Hindlimb muscle (tissue), 1 donor: ENCODE measurements around the gene PHRF1. TPM values are rescaled to one million over a fixed set of nuclear protein-coding genes. Genes with fewer than 3 reads are reported as not detected.

Experiments used
- DNase-seq: peaks from one replicate; pipeline ENCODE4 v3.0.0-alpha.2; 2013
- polyA plus RNA-seq: library from polyadenylated mRNA; unstranded; fragments of 120-200 nt; gene quantifications from one replicate; pipeline ENCODE4 v1.2.1, GENCODE V29; 2013; ENCODE audit not compliant: insufficient read length

PHRF1 gene
- polyA plus RNA-seq, 1 donor: 21.3 TPM

DNA sequence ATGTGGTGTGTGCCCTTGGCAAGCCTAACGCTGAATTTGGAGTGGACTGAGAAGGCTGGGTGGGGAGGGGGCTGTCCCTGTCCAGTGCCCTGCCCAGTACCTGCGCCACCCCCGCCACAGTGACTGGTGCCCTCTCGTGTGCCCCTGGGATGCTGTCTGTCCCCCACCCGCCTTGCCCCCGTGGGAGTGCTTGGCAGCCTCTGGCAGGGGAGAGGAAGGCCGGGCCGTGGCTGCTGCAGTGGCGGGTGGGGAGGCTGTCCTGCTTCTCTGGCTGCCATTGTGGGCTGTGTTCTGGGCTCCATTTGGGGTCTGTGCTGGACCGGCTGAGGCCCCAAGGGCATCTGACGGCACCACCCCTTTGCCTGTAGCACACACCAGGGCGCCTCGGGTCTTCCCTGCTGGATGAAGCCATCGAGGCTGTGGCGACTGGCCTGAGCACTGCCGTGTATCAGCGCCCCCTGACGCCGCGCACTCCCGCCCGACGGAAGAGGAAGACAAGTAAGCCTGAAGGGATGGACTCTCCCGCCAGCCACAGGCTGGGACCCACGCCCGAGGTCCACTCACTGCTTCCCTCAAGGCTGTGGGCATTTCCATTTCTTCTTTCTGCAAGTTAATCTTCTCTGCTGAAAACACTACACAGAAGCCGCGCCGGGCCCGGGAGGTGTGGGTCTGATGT is 21.9 kb downstream of the PHRF1 start:
- DNase-seq: no peak

DNA sequence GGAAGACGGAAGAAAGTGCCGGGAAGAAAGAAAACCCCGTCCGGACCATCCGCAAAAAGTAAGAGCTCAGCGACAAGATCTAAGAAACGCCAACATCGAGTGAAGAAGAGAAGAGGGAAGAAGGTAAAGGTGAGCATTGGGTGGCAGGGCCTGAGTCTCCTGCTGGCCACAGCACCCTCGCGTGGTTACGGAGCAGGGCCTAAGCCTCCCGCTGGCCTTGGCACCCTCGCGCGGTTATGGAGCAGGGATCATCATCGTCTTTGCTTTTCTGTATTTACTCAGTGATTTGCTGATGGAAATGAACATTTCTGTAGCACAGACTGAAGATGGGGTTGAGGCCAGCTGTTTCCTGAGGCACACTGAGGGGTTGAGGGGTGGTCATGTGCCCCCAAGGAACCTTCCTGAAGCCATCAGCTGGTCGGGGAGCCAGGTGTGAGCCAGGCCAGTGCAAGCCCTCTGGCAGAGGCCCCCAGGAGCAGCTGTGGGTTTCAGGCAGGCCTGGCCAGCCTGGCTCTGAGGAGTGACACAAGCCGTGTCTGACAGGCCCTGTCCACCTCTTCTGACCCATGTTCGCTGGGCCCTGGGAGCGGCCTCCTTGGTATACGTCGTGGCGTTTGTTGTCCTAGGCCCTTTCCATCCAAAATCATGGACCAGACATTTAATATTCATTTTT is 25.4 kb downstream of the PHRF1 start:
- DNase-seq: no peak

DNA sequence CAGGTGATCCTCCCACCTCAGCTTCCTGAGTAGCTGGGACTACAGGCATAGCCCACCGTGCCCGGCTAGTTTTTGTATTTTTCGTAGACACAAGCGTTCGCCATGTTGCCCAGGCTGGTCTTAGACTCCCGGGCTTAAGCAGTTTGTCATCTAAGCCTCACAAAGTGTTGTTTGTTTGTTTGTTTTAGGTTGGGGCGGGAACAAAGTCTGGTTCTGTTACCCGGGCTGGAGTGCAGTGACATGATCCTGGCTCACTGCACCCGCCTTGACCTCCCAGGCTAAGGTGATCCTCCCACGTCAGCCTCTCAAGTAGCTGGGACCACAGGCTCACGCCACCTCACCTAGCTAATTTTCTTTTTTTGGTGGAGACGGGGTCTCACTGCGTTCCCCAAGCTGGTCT is 26.9 kb downstream of the PHRF1 start:
- no peak for DNase-seq

DNA sequence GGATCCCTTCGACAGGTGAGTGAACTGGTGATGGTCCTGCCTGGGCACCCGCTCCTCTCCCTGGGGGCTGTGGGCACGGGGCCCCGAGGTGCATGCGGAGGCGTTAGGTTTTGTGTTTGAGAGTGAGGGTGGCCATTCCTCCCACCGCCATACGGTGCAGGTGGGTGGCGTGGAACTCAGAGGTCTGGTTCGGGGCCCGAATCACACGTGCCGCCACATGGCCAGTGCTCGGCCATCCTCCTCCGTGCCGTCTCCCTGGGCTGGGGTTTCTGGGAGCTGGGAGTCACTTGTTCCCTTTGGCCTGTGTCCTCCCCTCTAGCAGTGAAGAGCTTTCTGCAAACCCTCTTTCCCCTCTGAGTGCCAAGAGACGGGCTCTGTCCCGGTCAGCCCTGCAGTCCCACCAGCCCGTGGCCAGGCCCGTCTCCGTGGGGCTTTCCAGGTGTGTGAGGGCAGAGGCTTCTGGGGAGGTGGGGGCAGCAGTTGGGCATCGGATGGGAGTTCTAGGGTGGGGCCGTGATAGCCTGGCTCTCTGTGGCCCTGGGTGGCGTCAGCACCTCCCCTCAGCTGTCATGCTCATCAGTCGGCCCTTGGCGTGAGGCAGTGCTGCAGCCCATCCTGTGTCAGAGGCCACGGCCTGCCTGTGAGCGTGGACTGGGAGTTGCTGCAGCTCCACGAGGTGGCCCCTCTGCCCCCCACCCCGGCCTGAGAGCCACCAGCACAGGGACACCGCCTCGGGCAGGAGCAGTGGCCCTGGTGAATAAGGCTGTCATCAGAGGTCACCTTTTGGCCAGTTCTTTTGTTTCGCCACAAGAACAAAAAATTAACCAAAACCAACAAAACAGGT is 29.2 kb downstream of the PHRF1 start:
- no peak for DNase-seq

DNA sequence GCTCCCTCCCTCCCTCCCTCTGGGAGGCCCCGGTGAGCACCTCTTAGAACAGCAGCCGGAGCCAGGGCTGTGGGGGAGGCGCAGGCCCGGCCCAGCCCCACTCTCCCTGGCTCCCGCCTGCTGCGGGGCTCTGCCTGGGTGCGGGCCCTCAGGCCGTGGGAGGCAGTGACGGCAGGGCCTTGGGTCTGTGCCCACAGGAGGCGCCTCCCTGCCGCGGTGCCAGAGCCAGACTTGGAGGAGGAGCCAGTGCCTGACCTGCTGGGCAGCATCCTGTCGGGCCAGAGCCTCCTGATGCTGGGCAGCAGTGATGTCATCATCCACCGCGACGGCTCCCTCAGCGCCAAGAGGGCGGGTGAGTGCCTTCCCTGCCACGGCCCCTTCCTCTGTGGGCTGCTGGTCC is 30.0 kb downstream of the PHRF1 start:
- no peak for DNase-seq

DNA sequence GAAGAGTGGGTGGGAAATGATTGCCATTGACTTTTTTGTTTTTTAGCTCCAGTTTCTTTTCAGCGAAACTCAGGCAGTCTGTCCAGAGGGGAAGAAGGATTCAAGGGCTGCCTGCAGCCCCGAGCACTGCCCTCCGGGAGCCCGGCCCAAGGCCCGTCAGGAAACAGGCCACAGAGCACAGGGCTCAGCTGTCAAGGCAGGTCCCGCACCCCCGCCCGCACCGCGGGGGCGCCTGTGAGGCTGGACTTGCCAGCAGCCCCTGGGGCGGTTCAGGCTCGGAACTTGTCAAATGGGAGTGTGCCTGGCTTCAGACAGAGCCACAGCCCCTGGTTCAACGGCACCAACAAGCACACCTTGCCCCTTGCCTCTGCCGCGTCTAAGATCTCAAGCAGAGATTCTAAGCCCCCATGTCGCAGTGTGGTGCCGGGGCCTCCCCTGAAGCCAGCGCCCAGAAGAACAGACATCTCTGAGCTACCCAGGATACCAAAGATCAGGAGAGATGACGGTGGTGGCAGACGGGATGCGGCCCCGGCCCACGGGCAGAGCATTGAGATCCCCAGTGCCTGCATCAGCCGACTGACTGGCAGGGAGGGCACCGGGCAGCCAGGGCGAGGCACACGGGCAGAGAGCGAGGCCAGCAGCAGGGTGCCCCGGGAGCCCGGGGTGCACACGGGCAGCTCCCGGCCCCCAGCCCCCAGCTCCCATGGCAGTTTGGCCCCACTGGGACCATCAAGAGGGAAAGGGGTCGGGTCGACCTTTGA is 30.9 kb downstream of the PHRF1 start:
- DNase-seq: no peak

DNA sequence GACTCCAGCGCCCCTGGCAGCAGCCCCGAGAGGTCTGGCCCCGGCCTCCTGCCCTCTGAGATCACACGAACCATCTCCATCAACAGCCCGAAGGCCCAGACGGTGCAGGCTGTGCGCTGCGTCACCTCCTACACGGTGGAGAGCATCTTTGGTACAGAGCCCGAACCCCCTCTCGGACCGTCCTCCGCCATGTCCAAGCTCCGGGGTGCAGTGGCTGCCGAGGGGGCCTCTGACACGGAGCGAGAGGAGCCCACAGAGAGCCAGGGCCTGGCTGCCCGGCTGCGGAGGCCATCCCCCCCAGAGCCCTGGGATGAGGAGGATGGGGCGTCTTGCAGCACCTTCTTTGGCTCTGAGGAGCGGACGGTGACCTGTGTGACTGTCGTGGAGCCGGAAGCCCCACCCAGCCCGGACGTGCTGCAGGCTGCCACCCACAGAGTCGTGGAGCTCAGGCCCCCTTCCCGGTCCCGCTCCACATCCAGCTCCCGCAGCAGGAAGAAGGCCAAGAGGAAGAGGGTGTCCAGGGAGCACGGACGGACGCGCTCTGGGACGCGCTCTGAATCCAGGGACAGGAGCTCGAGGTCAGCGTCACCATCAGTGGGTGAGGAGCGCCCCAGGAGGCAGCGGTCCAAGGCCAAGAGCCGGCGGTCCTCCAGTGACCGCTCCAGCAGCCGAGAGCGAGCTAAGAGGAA is 31.8 kb downstream of the PHRF1 start:
- DNase-seq: no peak

DNA sequence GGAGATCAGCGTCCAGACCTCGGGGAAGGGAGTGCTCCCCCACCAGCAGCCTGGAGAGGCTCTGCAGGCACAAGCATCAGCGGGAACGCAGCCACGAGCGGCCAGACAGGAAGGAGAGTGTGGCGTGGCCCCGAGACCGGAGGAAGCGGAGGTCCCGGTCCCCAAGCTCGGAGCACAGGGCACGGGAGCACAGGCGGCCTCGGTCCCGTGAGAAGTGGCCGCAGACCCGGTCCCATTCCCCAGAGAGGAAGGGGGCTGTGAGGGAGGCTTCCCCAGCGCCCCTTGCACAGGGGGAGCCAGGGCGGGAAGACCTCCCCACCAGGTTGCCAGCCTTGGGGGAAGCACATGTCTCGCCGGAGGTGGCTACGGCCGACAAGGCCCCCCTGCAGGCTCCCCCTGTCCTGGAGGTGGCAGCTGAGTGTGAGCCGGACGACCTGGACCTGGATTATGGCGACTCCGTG is 32.6 kb downstream of the PHRF1 start:
- DNase-seq: no peak

DNA sequence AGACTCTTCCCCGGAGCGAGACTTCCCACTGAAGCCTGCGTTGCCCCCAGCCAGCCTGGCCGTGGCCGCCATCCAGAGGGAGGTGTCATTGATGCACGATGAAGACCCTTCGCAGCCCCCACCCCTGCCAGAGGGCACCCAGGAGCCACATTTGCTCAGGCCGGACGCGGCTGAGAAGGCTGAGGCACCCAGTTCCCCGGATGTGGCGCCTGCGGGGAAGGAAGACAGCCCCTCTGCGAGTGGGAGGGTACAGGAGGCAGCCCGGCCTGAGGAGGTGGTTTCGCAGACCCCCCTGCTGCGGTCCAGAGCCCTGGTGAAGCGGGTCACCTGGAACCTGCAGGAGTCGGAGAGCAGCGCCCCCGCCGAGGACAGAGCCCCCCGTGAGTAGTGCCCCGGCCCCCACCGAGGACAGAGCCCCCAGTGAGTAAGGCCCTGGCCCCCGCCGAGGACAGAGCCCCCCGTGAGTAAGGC is 33.1 kb downstream of the PHRF1 start:
- no peak for DNase-seq

DNA sequence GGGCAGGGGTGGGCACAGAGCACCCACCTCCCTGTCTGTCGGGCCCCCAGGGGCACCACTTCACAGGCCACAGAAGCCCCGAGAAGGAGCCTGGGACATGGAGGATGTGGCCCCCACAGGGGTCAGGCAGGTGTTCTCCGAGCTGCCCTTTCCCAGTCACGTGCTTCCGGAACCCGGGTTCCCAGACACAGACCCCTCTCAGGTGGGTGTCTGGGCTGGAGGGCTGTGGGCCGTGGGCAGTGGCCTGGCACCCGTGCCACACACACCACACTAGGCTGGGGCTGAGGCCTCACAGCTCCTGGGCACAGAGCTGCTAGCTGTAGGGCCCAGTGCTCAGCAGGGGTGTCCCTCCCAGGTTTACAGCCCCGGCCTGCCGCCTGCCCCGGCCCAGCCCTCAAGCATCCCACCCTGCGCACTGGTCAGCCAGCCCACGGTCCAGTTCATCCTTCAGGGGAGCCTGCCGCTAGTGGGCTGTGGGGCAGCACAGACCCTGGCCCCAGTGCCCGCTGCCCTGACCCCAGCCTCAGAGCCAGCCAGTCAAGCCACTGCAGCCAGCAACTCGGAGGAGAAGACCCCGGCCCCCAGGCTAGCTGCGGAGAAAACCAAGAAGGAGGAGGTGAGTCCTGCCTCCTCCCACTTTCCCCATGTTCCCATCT is 34.0 kb downstream of the PHRF1 start:
- DNase-seq: no peak

DNA sequence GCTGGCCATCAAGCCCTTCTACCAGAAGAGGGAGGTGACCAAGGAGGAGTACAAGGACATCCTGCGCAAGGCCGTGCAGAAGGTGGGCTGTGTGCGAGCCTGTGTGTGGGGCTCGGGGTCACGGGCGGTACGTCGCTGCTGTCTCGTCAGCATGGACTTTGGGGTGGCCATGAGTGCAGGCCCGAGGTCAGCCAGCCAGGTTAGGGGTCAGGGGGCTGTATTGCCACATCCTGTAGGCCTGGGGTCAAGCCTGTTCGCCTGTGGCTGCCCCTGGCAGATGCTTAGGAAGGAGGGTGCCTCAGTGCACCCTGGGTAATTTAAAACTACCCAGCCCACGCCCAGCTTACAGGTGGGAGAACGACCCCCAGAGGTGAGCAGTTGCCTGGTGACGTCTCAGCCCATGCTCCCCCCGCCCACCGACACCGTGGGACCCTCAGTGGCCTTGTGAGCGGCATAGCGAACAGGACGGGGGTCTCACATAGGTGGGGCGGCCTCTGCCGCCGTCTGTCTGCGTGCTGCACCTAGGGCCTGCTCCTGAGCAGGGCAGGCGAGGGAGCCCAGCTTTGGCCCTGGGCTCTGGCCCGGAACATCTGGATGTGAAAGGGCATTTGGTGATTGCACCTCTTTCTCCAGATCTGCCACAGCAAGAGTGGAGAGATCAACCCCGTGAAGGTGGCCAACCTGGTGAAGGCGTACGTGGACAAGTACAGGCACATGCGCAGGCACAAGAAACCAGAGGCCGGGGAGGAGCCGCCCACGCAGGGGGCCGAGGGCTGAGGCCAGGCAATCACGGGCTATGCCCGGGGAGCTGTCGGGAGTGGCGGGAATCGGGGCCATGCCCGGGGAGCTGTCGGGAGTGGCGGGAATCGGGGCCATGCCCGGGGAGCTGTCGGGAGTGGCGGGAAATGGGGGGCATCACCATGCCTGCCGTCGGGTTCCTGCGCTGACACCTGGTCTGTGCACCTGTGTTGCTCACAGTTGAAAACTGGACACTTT is 35.0 kb downstream of the PHRF1 start:
- no peak for DNase-seq

DNA sequence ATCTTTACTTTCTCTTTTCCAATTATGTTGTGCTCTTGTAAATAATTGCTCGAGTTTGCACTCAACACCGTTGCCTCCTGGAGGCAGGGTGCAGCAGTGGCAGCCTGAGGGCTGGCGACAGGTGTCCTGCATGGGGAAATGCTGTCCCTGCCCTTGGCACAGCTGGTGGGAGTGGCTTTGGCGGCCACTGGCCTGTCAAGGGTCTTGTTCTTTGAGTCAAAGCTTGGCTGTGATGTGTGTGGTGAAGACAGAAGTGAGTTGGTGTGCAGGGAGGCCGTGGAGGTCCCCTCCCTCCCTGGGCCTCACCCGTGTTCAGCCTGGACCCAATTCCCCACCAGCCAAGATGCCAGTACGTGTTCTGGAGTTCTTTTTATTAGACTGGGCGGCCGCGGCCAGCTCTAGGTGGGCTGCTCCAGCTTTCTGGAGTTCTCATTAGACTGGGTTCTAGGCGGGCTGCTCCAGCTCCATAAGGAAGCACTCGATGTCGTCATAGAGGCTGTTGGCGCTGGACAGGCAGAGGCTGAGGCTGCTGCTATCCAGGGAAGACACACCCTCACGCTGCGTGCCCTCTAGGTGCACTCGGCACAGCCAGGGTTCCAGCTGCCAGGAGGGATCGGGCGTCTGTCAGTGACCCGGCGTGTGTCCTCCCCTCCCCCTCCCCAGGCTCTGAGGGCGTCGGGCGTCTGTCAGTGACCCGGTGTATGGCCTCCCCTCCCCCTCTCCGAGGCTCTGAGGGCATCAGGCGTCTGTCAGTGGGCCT is 36.1 kb downstream of the PHRF1 start:
- DNase-seq: peak; percentile 60

DNA sequence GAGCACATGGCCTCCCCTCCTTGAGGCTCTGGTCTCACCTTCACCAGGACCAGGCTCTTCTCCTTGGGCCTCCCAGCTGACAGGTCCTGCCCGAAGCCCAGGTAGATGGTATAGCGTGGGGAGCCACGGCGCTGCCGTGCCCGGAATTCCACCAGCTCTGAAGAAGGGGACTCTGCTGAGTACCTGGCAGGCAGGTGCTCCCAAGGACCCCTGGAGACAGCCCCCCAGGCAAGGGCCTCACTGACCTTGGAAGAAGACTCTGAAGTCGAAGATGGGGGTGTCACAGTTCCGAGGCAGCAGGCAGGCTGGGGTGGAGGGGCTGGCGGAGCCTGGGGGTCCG is 36.7 kb downstream of the PHRF1 start:
- no peak for DNase-seq

DNA sequence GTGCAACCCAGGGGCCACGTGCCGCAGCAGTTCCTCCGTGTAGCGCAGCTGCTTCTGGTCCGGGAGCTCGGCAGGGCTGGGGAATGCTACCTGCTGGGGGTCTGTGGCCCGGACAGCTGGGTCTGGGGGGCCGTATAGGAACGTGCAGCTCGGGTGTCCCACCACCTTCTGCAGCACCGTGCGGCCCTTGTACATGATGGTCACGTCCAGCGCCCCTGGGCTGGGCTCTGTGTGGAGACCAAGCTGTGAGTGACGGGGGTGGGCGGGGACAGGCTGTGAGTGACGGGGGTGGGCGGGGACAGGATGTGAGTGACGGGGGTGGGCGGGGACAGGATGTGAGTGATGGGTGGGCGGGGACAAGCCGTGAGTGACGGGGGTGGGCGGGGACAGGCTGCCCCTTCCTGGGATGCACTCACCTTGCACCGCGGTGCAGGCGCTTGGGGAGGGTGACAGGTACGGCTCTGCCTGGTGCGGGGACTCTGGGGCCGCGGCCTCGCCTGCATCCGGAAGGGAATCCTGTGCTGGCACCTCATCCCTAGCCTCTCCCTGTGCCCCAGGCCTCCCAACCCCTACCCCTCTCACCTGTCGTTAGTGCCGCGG is 37.2 kb downstream of the PHRF1 start:
- DNase-seq: no peak

DNA sequence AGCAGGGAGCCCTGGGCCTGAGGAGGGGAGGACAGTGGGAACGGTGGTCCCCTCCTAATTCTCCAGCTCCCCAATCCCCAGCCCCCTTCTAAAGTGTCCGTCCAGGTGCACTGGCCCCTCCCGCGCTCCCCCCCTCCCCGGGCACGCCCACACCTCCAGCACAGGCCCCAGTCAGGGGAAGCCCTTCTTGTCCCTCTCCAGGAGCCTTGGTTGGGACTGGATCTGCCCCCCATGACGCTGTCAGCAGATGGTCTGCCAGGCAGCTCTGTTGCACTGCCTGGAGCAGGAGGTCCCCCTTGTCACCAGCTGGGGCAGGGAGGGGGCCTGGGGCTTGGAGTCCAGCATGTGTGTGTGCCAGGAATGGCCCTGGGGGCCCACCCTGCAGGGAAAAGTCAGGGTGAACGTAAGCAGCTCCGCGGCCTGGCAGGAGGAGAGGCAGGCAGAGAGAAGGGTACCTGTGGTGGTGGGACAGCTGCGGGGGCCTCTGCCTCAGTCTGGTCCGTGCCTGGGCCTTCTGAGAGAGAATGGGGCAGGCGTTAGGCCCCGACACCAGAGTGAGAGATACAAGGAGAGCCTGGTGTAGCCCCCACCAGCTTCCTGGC is 37.9 kb downstream of the PHRF1 start:
- no peak for DNase-seq

DNA sequence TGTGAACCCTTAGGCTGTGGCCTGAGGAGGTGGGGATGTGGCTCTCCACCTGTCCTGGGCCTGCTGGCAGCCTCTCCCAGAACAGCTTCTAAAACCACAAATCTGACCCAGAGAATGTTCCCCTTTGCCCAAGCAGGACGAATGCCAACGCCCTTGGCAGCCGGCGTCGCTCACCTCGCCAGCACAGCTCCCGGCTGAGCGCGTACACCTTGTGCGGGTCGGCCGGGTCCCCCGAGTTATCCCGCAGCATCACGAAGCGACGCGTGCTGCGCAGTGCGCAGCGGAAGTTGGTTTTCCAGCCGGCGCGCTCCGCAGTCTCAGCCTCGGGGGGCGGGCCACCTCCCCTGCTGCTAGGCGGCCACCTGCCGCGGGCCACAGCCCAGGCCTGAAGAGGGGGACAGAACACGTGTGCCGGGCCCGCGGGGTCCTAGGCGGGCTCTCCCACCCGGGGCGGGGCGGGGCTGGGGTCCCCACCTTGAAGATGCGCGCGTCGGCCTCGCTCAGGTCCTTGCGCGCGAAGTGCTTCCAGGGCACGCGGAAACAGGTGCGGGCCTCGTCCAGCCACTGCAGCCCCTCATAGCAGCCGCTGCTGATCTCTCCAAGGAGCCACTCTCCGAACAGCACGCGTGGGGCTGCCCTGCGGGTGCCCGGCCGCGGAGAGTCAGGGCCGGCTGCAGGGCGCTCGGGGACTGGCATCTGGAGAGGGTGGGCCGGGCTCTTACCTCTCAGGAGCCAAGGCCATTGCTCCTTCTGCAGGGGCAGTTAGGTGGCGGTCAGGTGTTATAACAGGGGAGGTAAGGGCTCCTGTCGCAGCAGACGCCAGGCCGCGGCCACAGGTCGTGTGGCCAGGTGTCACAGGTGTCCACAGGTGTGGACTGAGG is 38.6 kb downstream of the PHRF1 start:
- no peak for DNase-seq

DNA sequence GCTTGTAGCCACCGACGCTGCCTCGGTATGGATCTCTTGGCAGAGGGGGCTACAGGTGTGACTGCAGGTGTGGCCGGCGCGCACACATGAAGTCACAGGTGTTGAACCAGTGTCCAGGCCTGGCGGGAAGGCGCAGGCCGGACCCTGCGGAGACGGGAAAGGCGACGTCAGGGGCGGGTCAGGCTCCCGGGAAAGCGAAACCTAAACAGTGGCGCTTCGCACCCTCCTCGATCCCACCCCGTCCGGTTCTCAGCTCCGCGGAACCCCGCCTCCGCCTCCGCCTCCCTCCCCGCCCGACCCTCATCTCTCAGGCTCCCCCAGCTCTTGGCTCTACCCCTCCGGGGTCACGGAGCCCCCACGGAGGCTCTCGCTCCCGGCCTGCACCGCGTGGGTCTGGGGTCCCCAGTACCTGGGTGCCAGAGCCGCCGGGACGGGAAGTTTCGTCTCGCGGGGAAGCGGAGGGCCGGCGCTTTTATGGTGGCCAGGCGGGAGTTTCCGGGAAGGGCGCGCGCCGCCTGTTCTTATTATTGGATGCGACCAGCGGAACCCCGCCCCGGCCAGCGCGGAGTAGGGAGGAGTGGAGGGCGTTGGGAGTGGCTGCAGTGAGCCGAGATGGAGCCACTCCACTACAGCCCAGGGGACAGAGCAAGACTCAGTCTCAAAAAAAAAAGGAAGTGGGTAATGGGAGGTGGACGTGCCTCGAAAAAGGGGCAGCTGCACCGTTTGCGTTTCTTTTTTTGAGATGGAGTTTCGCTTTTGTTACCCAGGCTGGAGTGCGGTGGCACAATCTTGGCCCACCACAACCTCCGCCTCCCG is 39.4 kb downstream of the PHRF1 start, which contains the start of gene IRF7:
IRF7 (minus strand) TSS at position 447 of the 816 bp plus-strand sequence. CDS start 586 bp downstream, outside the sequence.
- peak; percentile 94 for DNase-seq
